Measurements from ENCODE around the gene GPR37L1.
"Not testable (repeated sequence)": the region's sequence is repeated elsewhere in the genome, so short reads cannot be mapped to it uniquely, and the experiment has no call there.

The GPR37L1 gene

GRCh38 chr1:202176949-202177927 lies 54.5 kb downstream of the GPR37L1 start:
- no peak for DNase-seq

DNA sequence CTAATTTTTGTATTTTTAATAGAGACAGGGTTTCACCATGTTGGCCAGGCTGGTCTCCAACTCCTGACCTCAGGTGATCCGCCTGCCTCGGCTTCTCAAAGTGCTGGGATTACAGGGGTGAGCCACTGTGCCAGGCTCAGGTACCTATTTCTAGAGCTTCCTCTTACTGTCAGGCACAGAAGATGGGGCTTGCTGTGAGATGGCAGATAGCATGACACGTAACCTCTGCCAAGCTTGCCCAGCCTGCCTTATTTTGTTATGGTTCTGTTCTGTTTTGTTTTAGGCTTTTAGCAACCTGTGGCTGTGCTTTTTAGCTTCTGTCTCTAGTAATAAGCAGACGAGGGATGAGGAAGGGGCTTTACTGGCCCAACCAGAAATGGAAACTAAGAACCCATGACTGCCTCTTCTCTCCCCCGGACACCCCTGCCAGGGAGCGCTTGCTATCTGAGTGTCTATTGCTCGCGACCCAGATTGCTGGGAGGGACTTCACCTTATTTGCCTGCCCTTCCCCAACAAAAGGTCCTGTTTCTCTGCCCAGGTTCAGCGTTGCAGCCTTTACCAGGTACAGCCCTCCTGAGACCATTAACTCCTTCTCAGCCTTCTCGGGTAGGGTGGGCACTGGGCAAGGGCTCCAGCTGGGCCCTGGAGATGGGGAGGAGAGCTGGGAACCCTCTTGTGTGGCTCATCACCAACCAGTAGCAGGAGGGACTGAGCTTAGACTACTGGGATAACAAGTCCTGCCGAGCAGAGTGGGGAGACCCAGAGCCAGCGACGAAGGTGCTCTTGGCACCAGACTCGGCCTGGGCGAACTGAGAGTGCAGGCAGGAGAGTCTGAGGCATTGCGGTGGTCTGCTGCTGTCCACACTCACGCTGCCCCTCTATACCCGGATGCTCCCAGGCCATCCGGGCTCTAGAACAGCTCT lies 57.4 kb downstream of the GPR37L1 start:
- DNase-seq: no peak

DNA sequence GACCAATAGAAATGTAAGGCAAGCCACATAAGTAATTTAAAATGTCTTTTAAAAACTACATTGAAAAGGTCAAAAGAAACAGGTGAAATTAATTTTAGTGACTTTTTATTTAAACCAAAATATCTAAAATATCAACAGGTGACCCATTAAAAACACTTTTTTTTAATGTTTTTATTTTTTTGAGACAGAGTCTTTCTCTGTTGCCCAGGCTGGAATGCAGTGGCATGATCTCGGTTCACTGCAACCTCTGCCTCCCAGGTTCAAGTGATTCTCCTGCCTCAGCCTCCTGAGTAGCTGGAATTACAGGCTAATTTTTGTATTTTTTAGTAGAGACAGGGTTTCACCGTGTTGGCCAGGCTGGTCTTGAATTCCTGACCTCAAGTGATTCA lies 58.0 kb downstream of the GPR37L1 start:
- not testable (repeated sequence) for DNase-seq

GRCh38 chr1:202181586-202181985 lies 58.9 kb downstream of the GPR37L1 start:
- no peak for DNase-seq

- no peak for DNase-seq
Measured at GRCh38 chr1:202182040-202182877, 59.5 kb downstream of the GPR37L1 start.
